SU-DHL-6 (cell line): ENCODE results near the gene ZNF548.

Experiments used
- H2AFZ ChIP-seq: fragments of 200-600 bp; sonication (generic); 2 replicates; pipeline ENCODE4 v1.6.1; 2014; ENCODE audit warnings: low read depth, mild to moderate bottlenecking, moderate library complexity, mixed read lengths, antibody characterized with exemption, low read length; ENCODE audit not compliant: severe bottlenecking
- H3F3A ChIP-seq: fragments of 200-600 bp; shearing (Covaris generic); 2 replicates; pipeline ENCODE4 v1.6.0; 2016; ENCODE audit warnings: antibody characterized with exemption, mild to moderate bottlenecking; ENCODE audit not compliant: insufficient read depth
- H3K27ac ChIP-seq: fragments of 200-600 bp; sonication (generic); 2 replicates; pipeline ENCODE4 v1.5.1; 2016; ENCODE audit warnings: low read depth, mild to moderate bottlenecking, low read length, moderate library complexity, mixed read lengths
- H3K27me3 ChIP-seq: fragments of 200-600 bp; sonication (generic), shearing (Covaris generic); 2 replicates; pipeline ENCODE4 v1.6.0; 2014; ENCODE audit warnings: mild to moderate bottlenecking, low read length
- H3K36me3 ChIP-seq: fragments of 200-600 bp; sonication (generic); 2 replicates; pipeline ENCODE4 v1.6.1; 2014; ENCODE audit warnings: mild to moderate bottlenecking, low read length, mixed read lengths
- H3K4me2 ChIP-seq: fragments of 300-600, 200-600 bp; shearing (Covaris generic), sonication (generic); 2 replicates; pipeline ENCODE4 v1.6.0; 2014; ENCODE audit warnings: low read length, low read depth, mild to moderate bottlenecking; ENCODE audit not compliant: poor library complexity, severe bottlenecking
- H3K4me3 ChIP-seq: fragments of 200-600 bp; sonication (generic); 2 replicates; pipeline ENCODE4 v1.5.1; 2014; ENCODE audit warnings: antibody characterized with exemption, low read length, mild to moderate bottlenecking, mixed read lengths; ENCODE audit not compliant: insufficient read depth, poor library complexity, severe bottlenecking
- H3K79me2 ChIP-seq: fragments of 200-600 bp; sonication (generic); 2 replicates; pipeline ENCODE4 v1.6.1; 2014; ENCODE audit warnings: mild to moderate bottlenecking, low read length, moderate library complexity; ENCODE audit not compliant: insufficient read depth
- H3K9ac ChIP-seq: fragments of 200-600 bp; sonication (generic); 2 replicates; pipeline ENCODE4 v1.7.0; 2014; ENCODE audit warnings: mild to moderate bottlenecking, low read length
- H3K9me2 ChIP-seq: fragments of 200-600 bp; sonication (generic); replicated peaks from 2 replicates; pipeline ENCODE4 v1.6.1; 2014; ENCODE audit warnings: low read length; ENCODE audit not compliant: insufficient read depth
- H3K9me3 ChIP-seq: fragments of 200-600 bp; sonication (generic); 2 replicates; pipeline ENCODE4 v1.6.1; 2014; ENCODE audit warnings: low read length, mixed read lengths; ENCODE audit not compliant: insufficient read depth
- H4K20me1 ChIP-seq: fragments of 200-600 bp; sonication (generic); 2 replicates; pipeline ENCODE4 v1.6.1; 2014; ENCODE audit warnings: low read depth, mild to moderate bottlenecking, antibody characterized with exemption, low read length, moderate library complexity, mixed read lengths
- CTCF ChIP-seq: fragments of 200-600 bp; sonication (generic); IDR thresholded peaks from one replicate; pipeline ENCODE4 v1.5.1; 2017; ENCODE audit warnings: antibody characterized with exemption, mild to moderate bottlenecking, low read length, moderate library complexity; ENCODE audit not compliant: insufficient read depth, poor library complexity, severe bottlenecking
- EZH2phosphoT487 ChIP-seq: fragments of 200-600 bp; sonication (generic), shearing (Covaris generic); conservative IDR thresholded peaks from 2 replicates; pipeline ENCODE4 v1.6.1; 2018; ENCODE audit warnings: mild to moderate bottlenecking, antibody characterized with exemption, low read length, moderate library complexity, mixed read lengths

Gene ZNF548

GRCh38 chr19:57357406-57357805 lies 32.2 kb upstream of the ZNF548 start:
- TF ChIP-seq CTCF, result no peak
- TF ChIP-seq EZH2phosphoT487, result no peak
- Histone ChIP-seq H3K36me3 (no peaks in the 10 kb centered on the region), H4K20me1 (no peaks in the 10 kb centered on the region), H3F3A (no peaks in the 10 kb centered on the region), H3K27me3 (no peaks in the 10 kb centered on the region), H3K27ac (no peak overlapping the region), H3K4me2 (no peak overlapping the region), H3K79me2 (peaks cover 2% of the 10 kb centered on the region; the same call in 1 of the 2 replicates), H3K9me3 (no peaks in the 10 kb centered on the region), H3K9ac (no peak overlapping the region), H3K9me2 (no peaks in the 10 kb centered on the region), H2AFZ (no peak overlapping the region), H3K4me3 (no peak overlapping the region)

- Histone ChIP-seq H3K36me3 (no peaks in the 10 kb centered on the region), H2AFZ (no peak overlapping the region), H3K4me2 (no peak overlapping the region), H3K27ac (no peak overlapping the region), H3K79me2 (peaks cover 8% of the 10 kb centered on the region), H3K9me2 (no peaks in the 10 kb centered on the region), H3K4me3 (no peak overlapping the region), H3F3A (no peaks in the 10 kb centered on the region), H3K9me3 (no peaks in the 10 kb centered on the region), H3K9ac (no peak overlapping the region), H4K20me1 (no peaks in the 10 kb centered on the region), H3K27me3 (no peaks in the 10 kb centered on the region)
- TF ChIP-seq CTCF (no peak), EZH2phosphoT487 (no peak)
These were observed 30.4 kb upstream of the ZNF548 start for GRCh38 chr19:57359300-57359699.

- Histone ChIP-seq H3K36me3 (no peaks in the 10 kb centered on the region), H3K9me3 (no peaks in the 10 kb centered on the region), H3K27me3 (no peaks in the 10 kb centered on the region), H3K79me2 (peaks cover 13% of the 10 kb centered on the region), H3K9me2 (no peaks in the 10 kb centered on the region), H4K20me1 (no peaks in the 10 kb centered on the region), H2AFZ (peak overlapping the region; percentile 69), H3K4me2 (peak overlapping the region; percentile 67), H3F3A (no peaks in the 10 kb centered on the region), H3K9ac (no peak overlapping the region), H3K4me3 (peak overlapping the region; percentile 49), H3K27ac (no peak overlapping the region)
- TF ChIP-seq EZH2phosphoT487 (no peak), CTCF (no peak)
These were observed 27.2 kb upstream of the ZNF548 start for GRCh38 chr19:57362419-57362818.
